ENCODE results near the gene CPN1.

GRCh38 chr10:99995269-99995668 is 86.4 kb downstream of the CPN1 start:
- TF ChIP-seq CTCF (optimal IDR thresholded peaks at IDR 0.05 in 1 of 3, IDR thresholded peaks at IDR 0.05 in 1 of 3, conservative IDR thresholded peaks at IDR 0.05 in 1 of 3; ENCODE audit: extremely low read depth in 1 of 3, insufficient read depth in 2 of 3, low read length in 3 of 3) (no peak), EZH2 (IDR thresholded peaks at IDR 0.05; ENCODE audit: low read length) (no peak)

Data from keratinocyte (primary cell).